22Rv1 (cell line): ENCODE results near the gene IMMP2L.

Source experiments
- H3K27ac ChIP-seq: fragments of 450-650 bp; 2 replicates; pipeline ENCODE4 v1.5.1; 2017
- CTCF ChIP-seq: fragments of 450-650 bp; IDR thresholded peaks from 2 replicates; pipeline ENCODE4 v1.5.1; 2017; ENCODE audit warnings: mild to moderate bottlenecking
- ZFX ChIP-seq: fragments of 450-650 bp; IDR thresholded peaks from 2 replicates; pipeline ENCODE4 v1.6.1; 2017; ENCODE audit warnings: antibody characterized with exemption, borderline replicate concordance

Gene IMMP2L

GRCh38 chr7:111150709-111151108 lies 411.6 kb downstream of the IMMP2L start:
- TF ChIP-seq ZFX (no peak), CTCF (no peak)
- H3K27ac ChIP-seq: no peak overlapping the region

GRCh38 chr7:111147708-111148533 lies 414.4 kb downstream of the IMMP2L start:
- H3K27ac ChIP-seq: no peak overlapping the region
- TF ChIP-seq ZFX (no peak), CTCF (no peak)

GRCh38 chr7:111146136-111146535 lies 416.2 kb downstream of the IMMP2L start:
- no peak overlapping the region for H3K27ac ChIP-seq
- TF ChIP-seq CTCF: no peak
- TF ChIP-seq ZFX: no peak

- no peak for TF ChIP-seq CTCF
- TF ChIP-seq ZFX: no peak
Observed at GRCh38 chr7:111145472-111145871, 416.8 kb downstream of the IMMP2L start.

GRCh38 chr7:111140091-111140865 lies 422.0 kb downstream of the IMMP2L start:
- TF ChIP-seq CTCF (no peak), ZFX (no peak)
- no peak overlapping the region for H3K27ac ChIP-seq

More at GRCh38 chr7:111145472-111145871, 416.8 kb downstream of the IMMP2L start:
- no peak overlapping the region for H3K27ac ChIP-seq

- no peak for TF ChIP-seq ZFX
- no peak for TF ChIP-seq CTCF
- no peak overlapping the region for H3K27ac ChIP-seq
Observed at GRCh38 chr7:111138586-111138985, 423.7 kb downstream of the IMMP2L start.

- TF ChIP-seq CTCF (no peak), ZFX (no peak)
- no peak overlapping the region for H3K27ac ChIP-seq
Observed at GRCh38 chr7:111138193-111138569, 424.1 kb downstream of the IMMP2L start.
